Smooth muscle cell (in vitro differentiated cells): Measurements from ENCODE around the gene KLC3. TPM values are rescaled to one million over a fixed set of nuclear protein-coding genes. Genes with fewer than 3 reads are reported as not detected.

ENCODE experiments used
- DNase-seq: peaks from one replicate; lab custom pipeline; 2025; ENCODE audit not compliant: unreplicated experiment; lab: John Stamatoyannopoulos, UW
- H2AFZ ChIP-seq: fragments of 200-600 bp; sonication (generic); 2 replicates; pipeline ENCODE4 v1.6.0; 2016; ENCODE audit warnings: antibody characterized with exemption, low read depth, mild to moderate bottlenecking
- H3F3A ChIP-seq: fragments of 200-600 bp; sonication (generic); 2 replicates; pipeline ENCODE4 v1.6.0; 2017; ENCODE audit warnings: antibody characterized with exemption, low read depth
- H3K27ac ChIP-seq: fragments of 200-600 bp; sonication (generic); 2 replicates; pipeline ENCODE4 v1.5.1; 2016; ENCODE audit warnings: low read depth, mild to moderate bottlenecking
- H3K27me3 ChIP-seq: fragments of 200-600 bp; sonication (generic); 2 replicates; pipeline ENCODE4 v1.6.1; 2016; ENCODE audit warnings: low read depth, mild to moderate bottlenecking
- H3K36me3 ChIP-seq: fragments of 200-600 bp; sonication (generic); 2 replicates; pipeline ENCODE4 v1.5.1; 2016; ENCODE audit warnings: low read depth
- H3K4me1 ChIP-seq: fragments of 200-600 bp; sonication (generic); 2 replicates; pipeline ENCODE4 v1.5.1; 2016; ENCODE audit warnings: low read depth
- H3K4me2 ChIP-seq: fragments of 200-600 bp; sonication (generic); 2 replicates; pipeline ENCODE4 v1.6.0; 2016; ENCODE audit warnings: mild to moderate bottlenecking
- H3K4me3 ChIP-seq: fragments of 200-600 bp; sonication (generic); 2 replicates; pipeline ENCODE4 v1.5.1; 2016; ENCODE audit warnings: mild to moderate bottlenecking
- H3K79me2 ChIP-seq: fragments of 200-600 bp; sonication (generic); 2 replicates; pipeline ENCODE4 v1.6.0; 2016; ENCODE audit warnings: low read depth, mild to moderate bottlenecking
- H3K9ac ChIP-seq: fragments of 200-600 bp; sonication (generic); 2 replicates; pipeline ENCODE4 v1.6.0; 2016; ENCODE audit warnings: low read depth
- H3K9me3 ChIP-seq: fragments of 200-600 bp; sonication (generic); replicated peaks from 2 replicates; pipeline ENCODE4 v1.5.1; 2016; ENCODE audit warnings: low read depth
- H4K20me1 ChIP-seq: fragments of 200-600 bp; sonication (generic); 2 replicates; pipeline ENCODE4 v1.6.0; 2016; ENCODE audit warnings: low read depth
- WGBS: methylation state at CpG from one replicate; pipeline ENCODE4 v1.1.7; 2016; ENCODE audit warnings: low lambda C conversion rate; 5-methylcytosine and 5-hydroxymethylcytosine counted together
- polyA plus RNA-seq: library from polyadenylated mRNA; unstranded; fragments of >200 nt; fragmentation: Nextera tagmentation; extraction: Ambion mirVana; gene quantifications from 2 replicates; pipeline ENCODE4 v1.2.1, GENCODE V29; 2016
- total RNA-seq: library from RNA; depleted of rRNA; stranded (reverse); fragments of >200 nt; gene quantifications from 2 replicates; pipeline ENCODE4 v1.2.3, GENCODE V29; 2014
- TF ChIP-seq, protein P1 (sequence below): fragments of 200-600 bp; sonication (generic); IDR thresholded peaks from 2 replicates; pipeline ENCODE4 v1.5.1; 2017; ENCODE audit warnings: borderline replicate concordance, mild to moderate bottlenecking, antibody characterized with exemption; ENCODE audit not compliant: insufficient read depth, poor library complexity, severe bottlenecking

The KLC3 gene
- total and polyA plus RNA-seq, 2 experiments from 2014 or later = 4.8 to 6.3 TPM

DNA sequence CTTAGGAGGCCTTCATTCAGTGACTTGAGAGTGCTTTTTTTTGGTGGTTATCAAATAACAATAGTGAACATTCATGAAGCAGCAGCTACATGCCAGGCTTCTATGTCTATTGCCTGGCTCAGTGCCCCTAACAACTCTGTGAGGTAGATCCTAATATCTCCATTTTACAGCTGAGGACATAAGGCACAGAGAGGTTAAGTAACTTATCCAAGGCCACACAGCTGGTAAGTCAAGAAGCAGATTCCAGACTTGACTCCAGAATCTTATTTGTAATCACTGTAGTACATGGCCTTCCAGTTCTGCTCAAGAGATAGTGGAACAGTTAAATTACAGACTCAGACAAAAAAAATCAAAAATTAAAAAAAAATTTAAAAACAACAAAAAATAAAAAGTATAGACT, 44.7 kb upstream of the KLC3 start:
- no peaks in the 10 kb centered on the region for H3K79me2 ChIP-seq
- no peak overlapping the region for H3K27ac ChIP-seq
- H3K4me2 ChIP-seq = no peak overlapping the region
- H3K36me3 ChIP-seq = peaks cover 18% of the 10 kb centered on the region
- H3K9me3 ChIP-seq = no peaks in the 10 kb centered on the region
- no peak overlapping the region for H2AFZ ChIP-seq
- no peaks in the 10 kb centered on the region for H3K4me1 ChIP-seq
- H4K20me1 ChIP-seq = no peaks in the 10 kb centered on the region
- H3K4me3 ChIP-seq = no peak overlapping the region
- H3F3A ChIP-seq = no peaks in the 10 kb centered on the region
- no peak overlapping the region for H3K9ac ChIP-seq
- no peak for DNase-seq
- no peaks in the 10 kb centered on the region for H3K27me3 ChIP-seq
- TF ChIP-seq, protein P1, sequence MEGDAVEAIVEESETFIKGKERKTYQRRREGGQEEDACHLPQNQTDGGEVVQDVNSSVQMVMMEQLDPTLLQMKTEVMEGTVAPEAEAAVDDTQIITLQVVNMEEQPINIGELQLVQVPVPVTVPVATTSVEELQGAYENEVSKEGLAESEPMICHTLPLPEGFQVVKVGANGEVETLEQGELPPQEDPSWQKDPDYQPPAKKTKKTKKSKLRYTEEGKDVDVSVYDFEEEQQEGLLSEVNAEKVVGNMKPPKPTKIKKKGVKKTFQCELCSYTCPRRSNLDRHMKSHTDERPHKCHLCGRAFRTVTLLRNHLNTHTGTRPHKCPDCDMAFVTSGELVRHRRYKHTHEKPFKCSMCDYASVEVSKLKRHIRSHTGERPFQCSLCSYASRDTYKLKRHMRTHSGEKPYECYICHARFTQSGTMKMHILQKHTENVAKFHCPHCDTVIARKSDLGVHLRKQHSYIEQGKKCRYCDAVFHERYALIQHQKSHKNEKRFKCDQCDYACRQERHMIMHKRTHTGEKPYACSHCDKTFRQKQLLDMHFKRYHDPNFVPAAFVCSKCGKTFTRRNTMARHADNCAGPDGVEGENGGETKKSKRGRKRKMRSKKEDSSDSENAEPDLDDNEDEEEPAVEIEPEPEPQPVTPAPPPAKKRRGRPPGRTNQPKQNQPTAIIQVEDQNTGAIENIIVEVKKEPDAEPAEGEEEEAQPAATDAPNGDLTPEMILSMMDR = no peak

DNA sequence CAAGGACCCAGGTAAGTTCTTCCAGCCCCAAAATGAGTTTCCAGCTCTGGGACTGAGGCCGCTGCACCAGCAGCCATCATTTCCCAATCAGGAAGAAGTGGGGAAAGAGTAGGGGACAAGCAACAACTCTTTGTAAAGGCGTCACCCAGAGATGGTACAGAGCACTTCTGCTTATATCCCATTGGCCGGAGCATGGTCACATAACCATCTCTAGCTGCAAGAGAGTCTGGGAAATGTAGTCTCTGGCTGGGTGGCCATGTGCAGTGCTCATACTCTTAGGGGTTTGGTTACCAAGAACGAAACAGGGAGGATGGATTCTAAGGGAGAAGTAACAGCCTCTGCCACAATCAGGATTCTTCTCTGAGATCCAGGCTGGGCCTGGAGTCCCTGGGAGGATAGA, 44.2 kb upstream of the KLC3 start:
- Histone ChIP-seq H3K4me2 (no peak overlapping the region), H2AFZ (no peak overlapping the region), H4K20me1 (no peaks in the 10 kb centered on the region), H3K27me3 (no peaks in the 10 kb centered on the region), H3F3A (no peaks in the 10 kb centered on the region), H3K36me3 (peaks cover 18% of the 10 kb centered on the region), H3K4me1 (no peaks in the 10 kb centered on the region), H3K9me3 (no peaks in the 10 kb centered on the region), H3K9ac (no peak overlapping the region), H3K4me3 (no peak overlapping the region), H3K79me2 (no peaks in the 10 kb centered on the region), H3K27ac (no peak overlapping the region)
- TF ChIP-seq, protein P1 = no peak
- 97% methylated on average over 4 of the region's 4 CpGs for WGBS
- DNase-seq = no peak

DNA sequence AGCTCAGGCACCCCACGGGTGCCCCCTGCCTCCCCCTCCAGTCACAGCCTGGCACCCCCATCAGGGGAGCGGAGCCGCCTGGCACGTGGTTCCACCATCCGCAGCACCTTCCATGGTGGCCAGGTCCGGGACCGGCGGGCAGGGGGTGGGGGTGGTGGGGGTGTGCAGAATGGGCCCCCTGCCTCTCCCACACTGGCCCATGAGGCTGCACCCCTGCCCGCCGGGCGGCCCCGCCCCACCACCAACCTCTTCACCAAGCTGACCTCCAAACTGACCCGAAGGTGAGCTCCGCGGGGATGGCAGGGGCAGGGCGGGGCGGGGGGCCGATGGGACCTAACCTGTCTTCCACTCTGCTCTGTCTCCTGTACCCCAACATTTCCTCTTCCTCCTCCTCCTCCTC, 42.9 kb upstream of the KLC3 start:
- 100% methylated on average over 1 of the region's 18 CpGs for WGBS
- Histone ChIP-seq H3K9me3 (no peaks in the 10 kb centered on the region), H3K36me3 (peaks cover 13% of the 10 kb centered on the region), H4K20me1 (no peaks in the 10 kb centered on the region), H3K4me3 (no peak overlapping the region), H3K27ac (no peak overlapping the region), H3K4me2 (no peak overlapping the region), H3F3A (no peaks in the 10 kb centered on the region), H3K4me1 (no peaks in the 10 kb centered on the region), H2AFZ (no peak overlapping the region), H3K9ac (no peak overlapping the region), H3K27me3 (no peaks in the 10 kb centered on the region), H3K79me2 (no peaks in the 10 kb centered on the region)
- TF ChIP-seq, protein P1 = no peak
- DNase-seq = no peak

DNA sequence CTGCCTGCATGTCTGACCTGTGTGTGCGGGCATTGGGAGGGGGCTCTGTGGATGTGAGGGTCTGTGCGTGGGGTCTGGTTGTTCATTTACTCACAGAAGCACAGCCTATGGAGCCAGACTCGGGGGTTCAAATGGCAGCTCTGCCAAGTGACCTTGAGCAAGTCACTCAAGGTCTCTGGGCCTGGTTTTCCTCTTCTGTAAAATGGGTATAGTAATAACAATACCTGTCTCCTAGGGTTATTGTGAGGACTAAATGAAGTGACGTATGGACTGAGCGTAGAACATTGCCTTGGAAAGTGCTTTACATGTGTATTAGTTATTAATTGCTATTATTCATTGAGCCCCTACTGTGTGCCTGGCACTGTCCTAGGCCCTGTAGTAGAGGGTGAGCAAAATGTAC, 42.3 kb upstream of the KLC3 start:
- Histone ChIP-seq H3F3A (no peaks in the 10 kb centered on the region), H3K4me1 (no peaks in the 10 kb centered on the region), H4K20me1 (no peaks in the 10 kb centered on the region), H3K4me3 (no peak overlapping the region), H2AFZ (no peak overlapping the region), H3K27me3 (no peaks in the 10 kb centered on the region), H3K4me2 (no peak overlapping the region), H3K9me3 (no peaks in the 10 kb centered on the region), H3K36me3 (peaks cover 9% of the 10 kb centered on the region), H3K27ac (no peak overlapping the region), H3K79me2 (no peaks in the 10 kb centered on the region), H3K9ac (no peak overlapping the region)
- WGBS = 95% methylated on average over 5 of the region's 5 CpGs
- TF ChIP-seq, protein P1 = no peak
- no peak for DNase-seq
